Cardiac atrium fibroblast (primary cell): ENCODE data around the gene MS4A2. TPM values are rescaled to one million over a fixed set of nuclear protein-coding genes. Genes with fewer than 3 reads are reported as not detected.

Source experiments
- total RNA-seq: library from RNA; depleted of rRNA; stranded (reverse); fragments of >200 nt; gene quantifications from 2 replicates; pipeline ENCODE4 v1.2.3, GENCODE V29; 2015

The MS4A2 gene
- total RNA-seq: not detected in 2 replicates

GRCh38 chr11:60088364-60088763 lies at the start of gene MS4A2:
MS4A2 (plus strand) TSS chr11:60088664; CDS start chr11:60088766, 102 bp downstream.

GRCh38 chr11:60040109-60040508 lies 48.4 kb upstream of the MS4A2 start, which contains the start of gene OOSP2:
OOSP2 (plus strand) TSS chr11:60040409; CDS start chr11:60040460, 51 bp downstream.

DNA sequence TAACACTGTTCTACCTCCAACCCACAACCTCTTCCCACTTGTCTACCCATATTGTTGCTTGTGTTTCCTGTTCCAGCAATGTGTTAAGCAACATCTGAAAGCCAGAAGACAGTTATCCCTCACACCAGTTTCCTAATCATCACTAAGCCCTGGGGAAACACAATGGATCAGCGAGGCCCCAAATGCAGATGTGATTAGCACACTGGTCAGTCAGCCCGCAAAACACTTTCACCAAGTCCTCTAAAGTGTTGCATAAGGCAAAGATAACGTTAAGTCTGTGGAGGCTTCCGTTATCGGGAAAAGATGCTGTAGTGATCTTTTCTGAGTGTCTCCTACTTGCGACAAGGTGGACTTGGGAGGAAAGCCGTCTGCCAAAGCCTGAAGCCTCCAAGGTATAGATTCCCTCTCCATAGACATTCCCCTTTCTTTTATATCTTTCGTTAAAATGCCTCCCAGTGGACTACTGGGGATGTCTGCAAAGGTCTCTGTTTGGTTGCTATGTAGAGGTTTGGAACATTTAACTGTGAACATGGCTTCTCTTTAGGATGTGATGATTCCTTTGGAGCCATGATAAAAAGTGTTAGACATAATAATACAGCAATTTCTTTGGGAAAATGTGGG lies 32.0 kb upstream of the MS4A2 start, which contains the start of gene MS4A3:
Gene MS4A3, plus strand, starts transcription at position 317 of the 621 bp plus-strand sequence. CDS start 4,496 bp downstream, outside the sequence.

Other genes with a start within 250 kb of the MS4A2 start
- not detected in 2 replicates for gene CBLIF, start 243.2 kb upstream of the MS4A2 start, total RNA-seq
- gene TCN1, start 222.2 kb upstream of the MS4A2 start, total RNA-seq: 0.65 TPM in 1 of 2 replicates, not detected in the other
- not detected in 2 replicates for gene OOSP3, start 209.9 kb upstream of the MS4A2 start, total RNA-seq
- gene OOSP1, start 150.2 kb upstream of the MS4A2 start, total RNA-seq: not detected in 2 replicates
- not detected in 2 replicates for gene OOSP4A, start 124.6 kb upstream of the MS4A2 start, total RNA-seq
- not detected in 2 replicates for gene OOSP4B, start 71.5 kb upstream of the MS4A2 start, total RNA-seq
- gene OOSP2, start 48.3 kb upstream of the MS4A2 start, total RNA-seq: not detected in 2 replicates
- not detected in 2 replicates for gene MS4A3, start 32.0 kb upstream of the MS4A2 start, total RNA-seq
- 1.6 TPM in 1 of 2 replicates, not detected in the other for gene MS4A6A, start 94.4 kb downstream of the MS4A2 start, total RNA-seq
- gene MS4A4E, start 154.5 kb downstream of the MS4A2 start, total RNA-seq: not detected in 2 replicates
- gene MS4A4A, start 192.0 kb downstream of the MS4A2 start, total RNA-seq: not detected in 2 replicates
- gene MS4A6E, start 238.6 kb downstream of the MS4A2 start, total RNA-seq: not detected in 2 replicates